Measurements from ENCODE around the gene URAD. TPM values are rescaled to one million over a fixed set of nuclear protein-coding genes. Genes with fewer than 3 reads are reported as not detected.
"Not testable (repeated sequence)": the region's sequence is repeated elsewhere in the genome, so short reads cannot be mapped to it uniquely, and the experiment has no call there.

The URAD gene
- total RNA-seq, 2 experiments from 2014 or later: not detected

- intact Hi-C loops (cut with micrococcal nuclease; ENCODE audit: unreplicated experiment): no loop called here
- H4K20me1 ChIP-seq (ENCODE audit: insufficient read depth, low read length): no peaks in the 10 kb centered on the region
- H3K4me3 ChIP-seq (ENCODE audit: low read depth, low read length, poor library complexity, severe bottlenecking): no peak overlapping the region
- TF ChIP-seq EZH2phosphoT487 (IDR thresholded peaks at IDR 0.05; ENCODE audit: borderline replicate concordance, low read depth, low read length) (no peak), CTCF (conservative IDR thresholded peaks at IDR 0.05; ENCODE audit: low read length) (no peak)
- DNase-seq (ENCODE audit: low spot score): peak; percentile 12
- BruUV-seq (replicated peaks): no TSS peak
- H3K9me2 ChIP-seq (ENCODE audit: insufficient read depth, low read length): no peaks in the 10 kb centered on the region
- H3K36me3 ChIP-seq (ENCODE audit: insufficient read depth, low read length): no peaks in the 10 kb centered on the region
- H3K27ac ChIP-seq (ENCODE audit: low read depth, low read length, poor library complexity, severe bottlenecking): no peak overlapping the region
- H3K79me2 ChIP-seq (ENCODE audit: insufficient read depth, low read depth, low read length): no peaks in the 10 kb centered on the region
- POLR2A ChIA-PET: interaction anchor here (1.3 kb wide), 1 partner anchor 10 kb away, joined by 5 read pairs; no protein-coding TSS in a partner anchor
- CTCF ChIA-PET (ENCODE audit: unreplicated experiment): no interaction called here
- no peak overlapping the region for H2AFZ ChIP-seq (ENCODE audit: low read length)
- peaks cover 6% of the 10 kb centered on the region for H3K4me1 ChIP-seq (ENCODE audit: insufficient read depth, low read length, poor library complexity, severe bottlenecking)
- H3K4me2 ChIP-seq (ENCODE audit: low read length): no peak overlapping the region
- H3K9me3 ChIP-seq (ENCODE audit: low read length): no peaks in the 10 kb centered on the region
These were observed 24.4 kb upstream of the URAD start for GRCh38 chr13:28012896-28013295.

GRCh38 chr13:28012383-28012782, 23.9 kb upstream of the URAD start:
- H3K36me3 ChIP-seq (ENCODE audit: insufficient read depth, low read length): no peaks in the 10 kb centered on the region
- H3K79me2 ChIP-seq (ENCODE audit: insufficient read depth, low read depth, low read length): no peaks in the 10 kb centered on the region
- no peaks in the 10 kb centered on the region for H3K9me3 ChIP-seq (ENCODE audit: low read length)
- ChIA-PET POLR2A (interaction anchor here (1.2 to 1.3 kb wide), 2 partner anchors 10 to 12 kb away, joined by 4 to 5 read pairs; no protein-coding TSS in a partner anchor), CTCF (ENCODE audit: unreplicated experiment) (no interaction called here)
- no peak overlapping the region for H2AFZ ChIP-seq (ENCODE audit: low read length)
- no peaks in the 10 kb centered on the region for H4K20me1 ChIP-seq (ENCODE audit: insufficient read depth, low read length)
- H3K9me2 ChIP-seq (ENCODE audit: insufficient read depth, low read length): no peaks in the 10 kb centered on the region
- no peak overlapping the region for H3K4me3 ChIP-seq (ENCODE audit: low read depth, low read length, poor library complexity, severe bottlenecking)
- no peak overlapping the region for H3K27ac ChIP-seq (ENCODE audit: low read depth, low read length, poor library complexity, severe bottlenecking)
- BruUV-seq (replicated peaks): no TSS peak
- intact Hi-C loops (cut with micrococcal nuclease; ENCODE audit: unreplicated experiment): no loop called here
- peaks cover 6% of the 10 kb centered on the region for H3K4me1 ChIP-seq (ENCODE audit: insufficient read depth, low read length, poor library complexity, severe bottlenecking)
- no peak overlapping the region for H3K4me2 ChIP-seq (ENCODE audit: low read length)
- no peak for TF ChIP-seq EZH2phosphoT487 (IDR thresholded peaks at IDR 0.05; ENCODE audit: borderline replicate concordance, low read depth, low read length)
- no peak for TF ChIP-seq CTCF (conservative IDR thresholded peaks at IDR 0.05; ENCODE audit: low read length)
- DNase-seq (ENCODE audit: low spot score): no peak

- intact Hi-C loops (cut with micrococcal nuclease; ENCODE audit: unreplicated experiment): no loop called here
- Histone ChIP-seq H3K79me2 (ENCODE audit: insufficient read depth, low read depth, low read length) (no peaks in the 10 kb centered on the region), H3K4me2 (ENCODE audit: low read length) (no peak overlapping the region), H3K9me3 (ENCODE audit: low read length) (no peaks in the 10 kb centered on the region), H3K9me2 (ENCODE audit: insufficient read depth, low read length) (no peaks in the 10 kb centered on the region), H2AFZ (ENCODE audit: low read length) (no peak overlapping the region), H3K4me3 (ENCODE audit: low read depth, low read length, poor library complexity, severe bottlenecking) (no peak overlapping the region), H3K36me3 (ENCODE audit: insufficient read depth, low read length) (no peaks in the 10 kb centered on the region), H4K20me1 (ENCODE audit: insufficient read depth, low read length) (no peaks in the 10 kb centered on the region), H3K27ac (ENCODE audit: low read depth, low read length, poor library complexity, severe bottlenecking) (no peak overlapping the region), H3K4me1 (ENCODE audit: insufficient read depth, low read length, poor library complexity, severe bottlenecking) (peaks cover 6% of the 10 kb centered on the region)
- no TSS peak for BruUV-seq (replicated peaks)
- ChIA-PET CTCF (ENCODE audit: unreplicated experiment) (no interaction called here), POLR2A (no interaction called here)
- DNase-seq (ENCODE audit: low spot score): no peak
- TF ChIP-seq CTCF (conservative IDR thresholded peaks at IDR 0.05; ENCODE audit: low read length) (no peak), EZH2phosphoT487 (IDR thresholded peaks at IDR 0.05; ENCODE audit: borderline replicate concordance, low read depth, low read length) (no peak)
These were observed 21.6 kb upstream of the URAD start for GRCh38 chr13:28010046-28010445.

GRCh38 chr13:28005016-28005415, 16.5 kb upstream of the URAD start:
- H3K4me2 ChIP-seq (ENCODE audit: low read length); H3K27ac ChIP-seq (ENCODE audit: low read depth, low read length, poor library complexity, severe bottlenecking); H3K79me2 ChIP-seq (ENCODE audit: insufficient read depth, low read depth, low read length); H3K4me1 ChIP-seq (ENCODE audit: insufficient read depth, low read length, poor library complexity, severe bottlenecking); H3K36me3 ChIP-seq (ENCODE audit: insufficient read depth, low read length); H2AFZ ChIP-seq (ENCODE audit: low read length); H4K20me1 ChIP-seq (ENCODE audit: insufficient read depth, low read length); BruUV-seq (replicated peaks); H3K9me3 ChIP-seq (ENCODE audit: low read length); DNase-seq (ENCODE audit: low spot score); H3K4me3 ChIP-seq (ENCODE audit: low read depth, low read length, poor library complexity, severe bottlenecking); CTCF ChIA-PET (ENCODE audit: unreplicated experiment); H3K9me2 ChIP-seq (ENCODE audit: insufficient read depth, low read length): not testable (repeated sequence)
- POLR2A ChIA-PET: interaction anchor here (0.7 kb wide), 1 partner anchor 651 kb away, joined by 3 read pairs; no protein-coding TSS in a partner anchor
- intact Hi-C loops (cut with micrococcal nuclease; ENCODE audit: unreplicated experiment): loop anchor here (10.0 kb wide), 1 partner anchor 630 kb away; no protein-coding TSS in a partner anchor

All from OCI-LY7 (cell line).